CD14-positive monocyte (primary cell): Measurements from ENCODE around the gene SFXN4. TPM values are rescaled to one million over a fixed set of nuclear protein-coding genes. Genes with fewer than 3 reads are reported as not detected.
"Not testable (repeated sequence)": the region's sequence is repeated elsewhere in the genome, so short reads cannot be mapped to it uniquely, and the experiment has no call there.

Experiments used
- DNase-seq, 3 donors: peaks; one replicate each; pipeline ENCODE4 v3.0.0-alpha.2; 2011 to 2022
- H2AFZ ChIP-seq: 2 replicates; pipeline ENCODE4 v1.6.0; 2012; ENCODE audit warnings: mild to moderate bottlenecking, low read depth, low read length, inconsistent platforms; ENCODE audit not compliant: insufficient read depth, poor library complexity, severe bottlenecking
- H3K27ac ChIP-seq, 2 donors: 1 replicate in 1 of 2; 2 replicates in 1 of 2; pipeline ENCODE4 v1.5.1; 2012 to 2013; ENCODE audit warnings: low read length in 2 of 2, control low read depth in 1 of 2, inconsistent platforms in 1 of 2, low read depth in 1 of 2, mild to moderate bottlenecking in 1 of 2
- H3K27me3 ChIP-seq, 2 donors: one replicate each; pipeline versions ENCODE4 v1.6.0 to v1.6.1; 2011 to 2013; ENCODE audit warnings: low read length in 2 of 2; ENCODE audit not compliant: control insufficient read depth in 2 of 2, insufficient read depth in 2 of 2
- H3K36me3 ChIP-seq, 2 donors: replicated peaks in 1 of 2; 1 replicate in 1 of 2; 2 replicates in 1 of 2; pipeline versions ENCODE4 v1.5.1 to v1.6.1; 2012 to 2013; ENCODE audit warnings: low read length in 2 of 2, control low read depth in 1 of 2, inconsistent platforms in 1 of 2, mild to moderate bottlenecking in 1 of 2; ENCODE audit not compliant: insufficient read depth in 2 of 2, control insufficient read depth in 1 of 2
- H3K4me1 ChIP-seq, 2 donors: 1 replicate in 1 of 2; 2 replicates in 1 of 2; pipeline versions ENCODE4 v1.5.1 to v1.6.1; 2012 to 2013; ENCODE audit warnings: low read length in 2 of 2, control low read depth in 1 of 2, inconsistent platforms in 1 of 2, mild to moderate bottlenecking in 1 of 2, moderate library complexity in 1 of 2; ENCODE audit not compliant: insufficient read depth in 2 of 2, control insufficient read depth in 1 of 2
- H3K4me2 ChIP-seq: replicated peaks from 2 replicates; pipeline ENCODE3; 2012; ENCODE audit warnings: low read length, moderate library complexity, mild to moderate bottlenecking; ENCODE audit not compliant: poor library complexity, severe bottlenecking; ENCODE audit errors: extremely low read depth
- H3K4me3 ChIP-seq, 3 experiments: fragments of 200-600 bp in 1 of 3; sonication (generic) in 1 of 3; replicated peaks in 1 of 3; 1 replicate in 2 of 3; 2 replicates in 1 of 3; pipeline ENCODE4 v1.5.1; 2011 to 2013; ENCODE audit warnings: low read length in 3 of 3, mild to moderate bottlenecking in 3 of 3, control low read depth in 2 of 3, low read depth in 2 of 3, inconsistent platforms in 1 of 3, moderate library complexity in 1 of 3
- H3K79me2 ChIP-seq: 2 replicates; pipeline ENCODE4 v1.6.0; 2012; ENCODE audit warnings: mild to moderate bottlenecking, control low read depth, inconsistent platforms, low read length, moderate library complexity; ENCODE audit not compliant: insufficient read depth
- H3K9ac ChIP-seq: 2 replicates; pipeline ENCODE4 v1.6.0; 2017; ENCODE audit warnings: low read length, mild to moderate bottlenecking; ENCODE audit not compliant: insufficient read depth, poor library complexity, severe bottlenecking
- H3K9me3 ChIP-seq, 2 donors: replicated peaks in 1 of 2; 1 replicate in 1 of 2; 2 replicates in 1 of 2; pipeline versions ENCODE4 v1.5.1 to v1.6.1; 2012 to 2013; ENCODE audit warnings: low read length in 2 of 2, control low read depth in 1 of 2; ENCODE audit not compliant: control insufficient read depth in 1 of 2, insufficient read depth in 1 of 2
- H4K20me1 ChIP-seq: 2 replicates; pipeline ENCODE4 v1.6.0; 2012; ENCODE audit warnings: mild to moderate bottlenecking, low read length, control low read depth, moderate library complexity; ENCODE audit not compliant: insufficient read depth
- H3K27ac Mint-ChIP-seq, 7 donors: one replicate each; pipeline ENCODE4 v1.8.0; 2020; ENCODE audit warnings: mild to moderate bottlenecking in 7 of 7, mixed read lengths in 7 of 7, moderate library complexity in 6 of 7, inconsistent platforms in 2 of 7
- H3K27me3 Mint-ChIP-seq, 3 donors: one replicate each; pipeline ENCODE4 v1.8.0; 2021 to 2022; ENCODE audit warnings: low read depth in 3 of 3, mild to moderate bottlenecking in 3 of 3, mixed read lengths in 3 of 3, moderate library complexity in 3 of 3, inconsistent platforms in 1 of 3
- H3K36me3 Mint-ChIP-seq, 2 donors: one replicate each; pipeline ENCODE4 v1.8.0; 2020; ENCODE audit warnings: mixed read lengths in 2 of 2, inconsistent platforms in 1 of 2, mild to moderate bottlenecking in 1 of 2
- H3K4me1 Mint-ChIP-seq: one replicate; pipeline ENCODE4 v1.8.0; 2020; ENCODE audit warnings: mild to moderate bottlenecking, mixed read lengths
- H3K4me3 Mint-ChIP-seq, 2 donors: one replicate each; pipeline ENCODE4 v1.8.0; 2020; ENCODE audit warnings: mild to moderate bottlenecking in 2 of 2, mixed read lengths in 2 of 2, moderate library complexity in 1 of 2
- H3K9me3 Mint-ChIP-seq, 7 donors: one replicate each; pipeline ENCODE4 v1.8.0; 2020 to 2022; ENCODE audit warnings: mixed read lengths in 7 of 7, mild to moderate bottlenecking in 6 of 7, moderate library complexity in 6 of 7, inconsistent platforms in 2 of 7
- CTCF ChIP-seq: fragments of 200-600 bp; IDR thresholded peaks from one replicate; pipeline ENCODE4 v1.8.0; 2022; ENCODE audit warnings: antibody characterized with exemption, mild to moderate bottlenecking
- WGBS: methylation state at CpG from one replicate; pipeline ENCODE4 v1.1.5; 2013; ENCODE audit warnings: missing lambda C conversion rate; ENCODE audit not compliant: insufficient coverage; 5-methylcytosine and 5-hydroxymethylcytosine counted together
- intact Hi-C, 2 donors: fragments of 100-400 bp; cut with micrococcal nuclease; formaldehyde crosslinking; loops; one replicate each; pipeline versions ENCODE4 v1.15.0 to v1.15.1; 2023
- polyA plus RNA-seq, 3 donors: library from polyadenylated mRNA; depleted of rRNA in 1 of 3; unstranded in 2 of 3; stranded (reverse) in 1 of 3; fragments of 300-500 nt in 2 of 3; fragments of >200 nt in 1 of 3; fragmentation: Illumina TruSeq in 2 of 3; gene quantifications; 1 replicate in 2 of 3; 2 replicates in 1 of 3; pipeline ENCODE4 v1.2.3, GENCODE V29; 2012 to 2021

SFXN4 gene
- polyA plus RNA-seq, 3 donors, result 8.3 to 20.4 (median 18.3) TPM

GRCh38 chr10:119189811-119190282 lies 24.3 kb upstream of the SFXN4 start:
- peaks cover 25% of the 10 kb centered on the region for H3K4me1 Mint-ChIP-seq
- peak in 1 of 3 donors; percentile 37 for DNase-seq
- intact Hi-C loops, result loop anchor here in 1 of 2 donors (10.0 kb wide), 1 partner anchor 255 kb away; no protein-coding TSS in a partner anchor
- no peak overlapping the region for H3K4me2 ChIP-seq
- peaks cover 0 to 5% (median 1%) of the 10 kb centered on the region in 3 donors for H3K27me3 Mint-ChIP-seq
- peaks cover 11 to 25% of the 10 kb centered on the region in 2 donors for H3K4me1 ChIP-seq
- 4% methylated on average over 3 of the region's 3 CpGs for WGBS
- no peaks in the 10 kb centered on the region for H3K27me3 ChIP-seq
- peak overlapping the region; percentile 21 for H2AFZ ChIP-seq
- H3K9ac ChIP-seq, result no peak overlapping the region
- no peaks in the 10 kb centered on the region for H3K36me3 Mint-ChIP-seq
- no peaks in the 10 kb centered on the region for H4K20me1 ChIP-seq
- H3K27ac ChIP-seq, result no peak overlapping the region
- H3K9me3 Mint-ChIP-seq, result peaks cover 0 to 3% (median 0%) of the 10 kb centered on the region in 7 donors
- no peak overlapping the region for H3K27ac Mint-ChIP-seq
- no peaks in the 10 kb centered on the region for H3K36me3 ChIP-seq
- no peaks in the 10 kb centered on the region for H3K9me3 ChIP-seq
- no peaks in the 10 kb centered on the region for H3K79me2 ChIP-seq
- no peak overlapping the region for H3K4me3 ChIP-seq
- H3K4me3 Mint-ChIP-seq, result no peak overlapping the region
- TF ChIP-seq CTCF, result no peak

GRCh38 chr10:119183664-119184412 lies 18.3 kb upstream of the SFXN4 start:
- TF ChIP-seq CTCF, result no peak
- Mint-ChIP-seq H3K4me3 (no peak overlapping the region), H3K27me3 (peaks cover 0 to 8% (median 1%) of the 10 kb centered on the region in 3 donors), H3K4me1 (peaks cover 1% of the 10 kb centered on the region), H3K36me3 (no peaks in the 10 kb centered on the region), H3K9me3 (peaks cover 0 to 8% (median 2%) of the 10 kb centered on the region in 7 donors), H3K27ac (no peak overlapping the region)
- intact Hi-C loops, result no loop called here
- Histone ChIP-seq H3K27ac (no peak overlapping the region), H3K4me2 (no peak overlapping the region), H2AFZ (no peak overlapping the region), H3K4me1 (peaks cover 3 to 4% of the 10 kb centered on the region in 2 donors), H3K9me3 (no peaks in the 10 kb centered on the region), H3K9ac (no peak overlapping the region), H3K27me3 (no peaks in the 10 kb centered on the region), H3K36me3 (no peaks in the 10 kb centered on the region), H4K20me1 (no peaks in the 10 kb centered on the region), H3K4me3 (no peak overlapping the region), H3K79me2 (no peaks in the 10 kb centered on the region)
- no peak for DNase-seq
- 80% methylated on average over 1 of the region's 9 CpGs for WGBS

GRCh38 chr10:119180850-119181400 lies 15.4 kb upstream of the SFXN4 start:
- H3K9me3 Mint-ChIP-seq, H3K36me3 Mint-ChIP-seq, H3K9me3 ChIP-seq, H3K27me3 Mint-ChIP-seq, H3K4me2 ChIP-seq, H3K4me3 ChIP-seq, H3K27ac Mint-ChIP-seq, intact Hi-C loops, H3K4me3 Mint-ChIP-seq, H3K9ac ChIP-seq, H2AFZ ChIP-seq, H3K27ac ChIP-seq, H3K27me3 ChIP-seq, DNase-seq: not testable (repeated sequence)
- WGBS, result 100% methylated on average over 4 of the region's 7 CpGs
- Histone ChIP-seq H3K36me3 (peaks cover 5 to 12% of the 10 kb centered on the region in 2 donors), H3K4me1 (peaks cover 25 to 26% of the 10 kb centered on the region in 2 donors), H4K20me1 (peaks cover 15% of the 10 kb centered on the region), H3K79me2 (peaks cover 26% of the 10 kb centered on the region)
- H3K4me1 Mint-ChIP-seq, result peaks cover 23% of the 10 kb centered on the region
